ENCODE data around the gene EHHADH. TPM values are rescaled to one million over a fixed set of nuclear protein-coding genes. Genes with fewer than 3 reads are reported as not detected.

EHHADH gene
- total RNA-seq, 4 donors from 2014 or later: 1.4 to 3.4 (median 1.7) TPM

- no peak overlapping the region for H3K27ac ChIP-seq
- intact Hi-C loops (cut with DNase I; ENCODE audit: low total_unique reads) (no loop called here), in situ Hi-C loops (cut with MboI; ENCODE audit: low sequenced_read_pairs in 4 of 4) (no loop called here)
- H3K36me3 ChIP-seq: no peaks in the 10 kb centered on the region
- no peak for ATAC-seq
- no peaks in the 10 kb centered on the region for H3K27me3 ChIP-seq
- no peak for TF ChIP-seq POLR2A (IDR thresholded peaks at IDR 0.05)
- TF ChIP-seq, protein P1, sequence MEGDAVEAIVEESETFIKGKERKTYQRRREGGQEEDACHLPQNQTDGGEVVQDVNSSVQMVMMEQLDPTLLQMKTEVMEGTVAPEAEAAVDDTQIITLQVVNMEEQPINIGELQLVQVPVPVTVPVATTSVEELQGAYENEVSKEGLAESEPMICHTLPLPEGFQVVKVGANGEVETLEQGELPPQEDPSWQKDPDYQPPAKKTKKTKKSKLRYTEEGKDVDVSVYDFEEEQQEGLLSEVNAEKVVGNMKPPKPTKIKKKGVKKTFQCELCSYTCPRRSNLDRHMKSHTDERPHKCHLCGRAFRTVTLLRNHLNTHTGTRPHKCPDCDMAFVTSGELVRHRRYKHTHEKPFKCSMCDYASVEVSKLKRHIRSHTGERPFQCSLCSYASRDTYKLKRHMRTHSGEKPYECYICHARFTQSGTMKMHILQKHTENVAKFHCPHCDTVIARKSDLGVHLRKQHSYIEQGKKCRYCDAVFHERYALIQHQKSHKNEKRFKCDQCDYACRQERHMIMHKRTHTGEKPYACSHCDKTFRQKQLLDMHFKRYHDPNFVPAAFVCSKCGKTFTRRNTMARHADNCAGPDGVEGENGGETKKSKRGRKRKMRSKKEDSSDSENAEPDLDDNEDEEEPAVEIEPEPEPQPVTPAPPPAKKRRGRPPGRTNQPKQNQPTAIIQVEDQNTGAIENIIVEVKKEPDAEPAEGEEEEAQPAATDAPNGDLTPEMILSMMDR (IDR thresholded peaks at IDR 0.05 in 4 of 5, conservative IDR thresholded peaks at IDR 0.05 in 1 of 5): no peak
- DNase-seq: no peak
- H3K9me3 ChIP-seq: no peaks in the 10 kb centered on the region
- no peak overlapping the region for H3K4me3 ChIP-seq
- H3K4me1 ChIP-seq: no peaks in the 10 kb centered on the region
Observed at GRCh38 chr3:185161761-185162160, 92.1 kb downstream of the EHHADH start.

- Histone ChIP-seq H3K4me1 (no peaks in the 10 kb centered on the region), H3K27ac (no peak overlapping the region), H3K27me3 (peaks cover 5 to 22% (median 20%) of the 10 kb centered on the region in 3 donors), H3K4me3 (no peak overlapping the region), H3K9me3 (no peaks in the 10 kb centered on the region), H3K36me3 (no peaks in the 10 kb centered on the region)
- ATAC-seq (no peak), DNase-seq (no peak)
- intact Hi-C loops (cut with DNase I; ENCODE audit: low total_unique reads): no loop called here
- TF ChIP-seq, protein P1 (IDR thresholded peaks at IDR 0.05 in 4 of 5, conservative IDR thresholded peaks at IDR 0.05 in 1 of 5): no peak
- in situ Hi-C loops (cut with MboI; ENCODE audit: low sequenced_read_pairs in 4 of 4): no loop called here
Observed at GRCh38 chr3:185157347-185157746, 96.5 kb downstream of the EHHADH start.

- in situ Hi-C loops (cut with MboI; ENCODE audit: low sequenced_read_pairs in 4 of 4): no loop called here
- Histone ChIP-seq H3K36me3 (no peaks in the 10 kb centered on the region), H3K4me1 (no peaks in the 10 kb centered on the region), H3K27ac (no peak overlapping the region), H3K27me3 (peaks cover 20 to 37% (median 36%) of the 10 kb centered on the region in 3 donors), H3K9me3 (no peaks in the 10 kb centered on the region), H3K4me3 (no peak overlapping the region)
- intact Hi-C loops (cut with DNase I; ENCODE audit: low total_unique reads): no loop called here
- no peak for ATAC-seq
- TF ChIP-seq POLR2A (IDR thresholded peaks at IDR 0.05): no peak
- TF ChIP-seq, protein P1 (IDR thresholded peaks at IDR 0.05 in 4 of 5, conservative IDR thresholded peaks at IDR 0.05 in 1 of 5): no peak
- no peak for DNase-seq
Observed at GRCh38 chr3:185155678-185156077, 98.2 kb downstream of the EHHADH start.

- in situ Hi-C loops (cut with MboI; ENCODE audit: low sequenced_read_pairs in 4 of 4): no loop called here
- DNase-seq: no peak
- Histone ChIP-seq H3K27ac (no peak overlapping the region), H3K36me3 (no peaks in the 10 kb centered on the region), H3K4me1 (no peaks in the 10 kb centered on the region), H3K4me3 (peak overlapping the region in 2 of 4 donors; percentile 56 to 58), H3K9me3 (no peaks in the 10 kb centered on the region), H3K27me3 (peaks cover 30 to 46% (median 44%) of the 10 kb centered on the region in 3 donors)
- intact Hi-C loops (cut with DNase I; ENCODE audit: low total_unique reads): no loop called here
- no peak for ATAC-seq
- TF ChIP-seq, protein P1 (IDR thresholded peaks at IDR 0.05 in 4 of 5, conservative IDR thresholded peaks at IDR 0.05 in 1 of 5): no peak
- TF ChIP-seq POLR2A (IDR thresholded peaks at IDR 0.05): no peak
Observed at GRCh38 chr3:185153861-185154629, 99.8 kb downstream of the EHHADH start.
